OCI-LY1 (cell line): Measurements from ENCODE around the gene GPBAR1.

Source experiments
- H2AFZ ChIP-seq: fragments of 200-600 bp; sonication (generic), shearing (Covaris generic); 2 replicates; pipeline ENCODE4 v1.6.0; 2014; ENCODE audit warnings: antibody characterized with exemption, mild to moderate bottlenecking, low read length
- H3F3A ChIP-seq: fragments of 200-600 bp; sonication (generic), shearing (Covaris generic); 2 replicates; pipeline ENCODE4 v1.6.0; 2014; ENCODE audit warnings: mild to moderate bottlenecking, antibody characterized with exemption, low read length, moderate library complexity; ENCODE audit not compliant: insufficient read depth
- H3K27ac ChIP-seq: fragments of 200-600 bp; sonication (generic); 2 replicates; pipeline ENCODE4 v1.5.1; 2014; ENCODE audit warnings: low read length, mixed run types, mild to moderate bottlenecking, low read depth; ENCODE audit not compliant: poor library complexity, severe bottlenecking
- H3K27me3 ChIP-seq: fragments of 200-600 bp; sonication (generic); 2 replicates; pipeline ENCODE4 v1.6.0; 2014; ENCODE audit warnings: antibody characterized with exemption, mild to moderate bottlenecking, low read length, moderate library complexity; ENCODE audit not compliant: insufficient read depth
- H3K36me3 ChIP-seq: fragments of 200-600 bp; sonication (generic); 2 replicates; pipeline ENCODE4 v1.6.1; 2014; ENCODE audit warnings: mild to moderate bottlenecking, antibody characterized with exemption, low read length, moderate library complexity, mixed read lengths; ENCODE audit not compliant: insufficient read depth
- H3K4me1 ChIP-seq: fragments of 200-600 bp; sonication (generic); 2 replicates; pipeline ENCODE4 v1.5.1; 2014; ENCODE audit warnings: mild to moderate bottlenecking, low read length, moderate library complexity; ENCODE audit not compliant: insufficient read depth, severe bottlenecking
- H3K4me2 ChIP-seq: fragments of 200-600 bp; sonication (generic), shearing (Covaris generic); 2 replicates; pipeline ENCODE4 v1.6.1; 2014; ENCODE audit warnings: low read length
- H3K4me3 ChIP-seq: fragments of 200-600 bp; sonication (generic); 2 replicates; pipeline ENCODE4 v1.5.1; 2014; ENCODE audit warnings: low read length, low read depth, mild to moderate bottlenecking, mixed read lengths; ENCODE audit not compliant: poor library complexity, severe bottlenecking
- H3K79me2 ChIP-seq: fragments of 200-600 bp; shearing (Covaris generic); 2 replicates; pipeline ENCODE4 v1.6.1; 2016; ENCODE audit warnings: mixed run types, low read length, mixed read lengths; ENCODE audit not compliant: insufficient read depth
- H3K9ac ChIP-seq: fragments of 200-600 bp; sonication (generic), shearing (Covaris generic); 2 replicates; pipeline ENCODE4 v1.6.1; 2014; ENCODE audit warnings: mild to moderate bottlenecking, low read length, mixed read lengths
- H3K9me2 ChIP-seq: fragments of 200-600 bp; sonication (generic), shearing (Covaris generic); 2 replicates; pipeline ENCODE4 v1.6.1; 2014; ENCODE audit warnings: low read depth, mild to moderate bottlenecking, low read length, mixed read lengths
- H3K9me3 ChIP-seq: fragments of 200-600 bp; shearing (Covaris generic); 2 replicates; pipeline ENCODE4 v1.6.1; 2014; ENCODE audit warnings: low read length, mixed read lengths
- H4K20me1 ChIP-seq: fragments of 200-600 bp; sonication (generic), shearing (Covaris generic); 2 replicates; pipeline ENCODE4 v1.6.0; 2016; ENCODE audit warnings: mild to moderate bottlenecking, low read length; ENCODE audit not compliant: insufficient read depth
- CTCF ChIP-seq: fragments of 200-600 bp; sonication (generic), shearing (Covaris generic); IDR thresholded peaks from 2 replicates; pipeline ENCODE4 v1.5.1; 2017; ENCODE audit warnings: mild to moderate bottlenecking, antibody characterized with exemption, low read length, moderate library complexity, mixed read lengths
- EZH2 ChIP-seq: fragments of 200-600 bp; sonication (generic), shearing (Covaris generic); IDR thresholded peaks from 2 replicates; pipeline ENCODE4 v1.8.0; 2017; ENCODE audit warnings: borderline replicate concordance, mixed run types, mild to moderate bottlenecking, antibody characterized with exemption, low read length, moderate library complexity, mixed read lengths

GPBAR1 gene

GRCh38 chr2:218261423-218262236, 815 bp downstream of the GPBAR1 start:
- TF ChIP-seq CTCF (no peak), EZH2 (no peak)
- H3K36me3 ChIP-seq: peaks cover 24% of the 10 kb centered on the region
- no peaks in the 10 kb centered on the region for H3K9me3 ChIP-seq
- H3K9ac ChIP-seq: no peak overlapping the region
- H3K27me3 ChIP-seq: no peaks in the 10 kb centered on the region
- no peaks in the 10 kb centered on the region for H3K79me2 ChIP-seq
- H3K4me1 ChIP-seq: peaks cover 4% of the 10 kb centered on the region
- no peak overlapping the region for H3K4me3 ChIP-seq
- no peaks in the 10 kb centered on the region for H3K9me2 ChIP-seq
- H4K20me1 ChIP-seq: no peaks in the 10 kb centered on the region
- H3F3A ChIP-seq: no peaks in the 10 kb centered on the region
- no peak overlapping the region for H3K4me2 ChIP-seq
- no peak overlapping the region for H2AFZ ChIP-seq
- no peak overlapping the region for H3K27ac ChIP-seq

GRCh38 chr2:218262237-218262600, 1.4 kb downstream of the GPBAR1 start:
- Histone ChIP-seq H3K9me3 (no peaks in the 10 kb centered on the region), H4K20me1 (no peaks in the 10 kb centered on the region), H2AFZ (no peak overlapping the region), H3K4me1 (peaks cover 4% of the 10 kb centered on the region), H3K9ac (no peak overlapping the region), H3K79me2 (no peaks in the 10 kb centered on the region), H3K4me2 (no peak overlapping the region), H3K9me2 (no peaks in the 10 kb centered on the region), H3K27ac (no peak overlapping the region), H3K4me3 (no peak overlapping the region), H3F3A (no peaks in the 10 kb centered on the region), H3K27me3 (no peaks in the 10 kb centered on the region), H3K36me3 (peaks cover 30% of the 10 kb centered on the region)
- TF ChIP-seq EZH2 (no peak), CTCF (no peak)

DNA sequence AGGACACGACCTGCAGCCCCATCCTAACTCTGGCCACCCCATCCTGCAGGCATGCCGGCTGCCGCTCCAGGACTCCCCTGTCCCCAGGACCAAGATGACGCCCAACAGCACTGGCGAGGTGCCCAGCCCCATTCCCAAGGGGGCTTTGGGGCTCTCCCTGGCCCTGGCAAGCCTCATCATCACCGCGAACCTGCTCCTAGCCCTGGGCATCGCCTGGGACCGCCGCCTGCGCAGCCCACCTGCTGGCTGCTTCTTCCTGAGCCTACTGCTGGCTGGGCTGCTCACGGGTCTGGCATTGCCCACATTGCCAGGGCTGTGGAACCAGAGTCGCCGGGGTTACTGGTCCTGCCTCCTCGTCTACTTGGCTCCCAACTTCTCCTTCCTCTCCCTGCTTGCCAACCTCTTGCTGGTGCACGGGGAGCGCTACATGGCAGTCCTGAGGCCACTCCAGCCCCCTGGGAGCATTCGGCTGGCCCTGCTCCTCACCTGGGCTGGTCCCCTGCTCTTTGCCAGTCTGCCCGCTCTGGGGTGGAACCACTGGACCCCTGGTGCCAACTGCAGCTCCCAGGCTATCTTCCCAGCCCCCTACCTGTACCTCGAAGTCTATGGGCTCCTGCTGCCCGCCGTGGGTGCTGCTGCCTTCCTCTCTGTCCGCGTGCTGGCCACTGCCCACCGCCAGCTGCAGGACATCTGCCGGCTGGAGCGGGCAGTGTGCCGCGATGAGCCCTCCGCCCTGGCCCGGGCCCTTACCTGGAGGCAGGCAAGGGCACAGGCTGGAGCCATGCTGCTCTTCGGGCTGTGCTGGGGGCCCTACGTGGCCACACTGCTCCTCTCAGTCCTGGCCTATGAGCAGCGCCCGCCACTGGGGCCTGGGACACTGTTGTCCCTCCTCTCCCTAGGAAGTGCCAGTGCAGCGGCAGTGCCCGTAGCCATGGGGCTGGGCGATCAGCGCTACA, 2.1 kb downstream of the GPBAR1 start:
- H3K79me2 ChIP-seq: no peaks in the 10 kb centered on the region
- no peak overlapping the region for H3K9ac ChIP-seq
- H4K20me1 ChIP-seq: no peaks in the 10 kb centered on the region
- no peak for TF ChIP-seq EZH2
- no peak for TF ChIP-seq CTCF
- H3K4me3 ChIP-seq: no peak overlapping the region
- H3K27me3 ChIP-seq: no peaks in the 10 kb centered on the region
- no peak overlapping the region for H3K27ac ChIP-seq
- H3K9me2 ChIP-seq: no peaks in the 10 kb centered on the region
- peaks cover 35% of the 10 kb centered on the region for H3K36me3 ChIP-seq
- H3K9me3 ChIP-seq: no peaks in the 10 kb centered on the region
- H2AFZ ChIP-seq: no peak overlapping the region
- no peak overlapping the region for H3K4me2 ChIP-seq
- no peaks in the 10 kb centered on the region for H3F3A ChIP-seq
- H3K4me1 ChIP-seq: no peaks in the 10 kb centered on the region
